DOHH2 (cell line): Measurements from ENCODE around the gene EPHA5.

Source experiments
- CTCF ChIP-seq: fragments of 200-600 bp; sonication (generic); IDR thresholded peaks from one replicate; pipeline ENCODE4 v1.5.1; 2014; ENCODE audit warnings: antibody characterized with exemption, mild to moderate bottlenecking, low read depth, low read length; ENCODE audit not compliant: poor library complexity, severe bottlenecking
- EZH2phosphoT487 ChIP-seq: fragments of 200-600 bp; sonication (generic); IDR thresholded peaks from 2 replicates; pipeline ENCODE4 v1.6.1; 2017; ENCODE audit warnings: borderline replicate concordance, mild to moderate bottlenecking, antibody characterized with exemption, low read length, moderate library complexity, mixed read lengths

- TF ChIP-seq CTCF: no peak
- no peak for TF ChIP-seq EZH2phosphoT487
Measured at GRCh38 chr4:65472531-65472930, 197.8 kb downstream of the EPHA5 start.
